ENCODE results near the gene TRPM5.

Gene TRPM5

GRCh38 chr11:2402106-2402505 lies 42.2 kb downstream of the TRPM5 start:
- no peak overlapping the region for H3K27ac ChIP-seq (replicated peaks)
- no peak for DNase-seq (ENCODE audit: low read depth in 1 of 2, low spot score in 1 of 2)
- no peaks in the 10 kb centered on the region for H3K27me3 ChIP-seq (ENCODE audit: insufficient read depth, poor library complexity, severe bottlenecking)
- TF ChIP-seq SPI1 (IDR thresholded peaks at IDR 0.05; ENCODE audit: borderline replicate concordance, low read depth) = no peak
- no peak for TF ChIP-seq GABPA (IDR thresholded peaks at IDR 0.05; ENCODE audit: low read depth)
- TF ChIP-seq, protein P1, sequence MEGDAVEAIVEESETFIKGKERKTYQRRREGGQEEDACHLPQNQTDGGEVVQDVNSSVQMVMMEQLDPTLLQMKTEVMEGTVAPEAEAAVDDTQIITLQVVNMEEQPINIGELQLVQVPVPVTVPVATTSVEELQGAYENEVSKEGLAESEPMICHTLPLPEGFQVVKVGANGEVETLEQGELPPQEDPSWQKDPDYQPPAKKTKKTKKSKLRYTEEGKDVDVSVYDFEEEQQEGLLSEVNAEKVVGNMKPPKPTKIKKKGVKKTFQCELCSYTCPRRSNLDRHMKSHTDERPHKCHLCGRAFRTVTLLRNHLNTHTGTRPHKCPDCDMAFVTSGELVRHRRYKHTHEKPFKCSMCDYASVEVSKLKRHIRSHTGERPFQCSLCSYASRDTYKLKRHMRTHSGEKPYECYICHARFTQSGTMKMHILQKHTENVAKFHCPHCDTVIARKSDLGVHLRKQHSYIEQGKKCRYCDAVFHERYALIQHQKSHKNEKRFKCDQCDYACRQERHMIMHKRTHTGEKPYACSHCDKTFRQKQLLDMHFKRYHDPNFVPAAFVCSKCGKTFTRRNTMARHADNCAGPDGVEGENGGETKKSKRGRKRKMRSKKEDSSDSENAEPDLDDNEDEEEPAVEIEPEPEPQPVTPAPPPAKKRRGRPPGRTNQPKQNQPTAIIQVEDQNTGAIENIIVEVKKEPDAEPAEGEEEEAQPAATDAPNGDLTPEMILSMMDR (IDR thresholded peaks at IDR 0.05; ENCODE audit: insufficient read depth, low read length) = no peak
- no peak for TF ChIP-seq POLR2AphosphoS5 (IDR thresholded peaks at IDR 0.05; ENCODE audit: low read depth)
- no peak for TF ChIP-seq REST (IDR thresholded peaks at IDR 0.05; ENCODE audit: insufficient replicate concordance, low read depth)
- no peak overlapping the region for H3K4me3 ChIP-seq (replicated peaks; ENCODE audit: insufficient read depth, low read length)

DNA sequence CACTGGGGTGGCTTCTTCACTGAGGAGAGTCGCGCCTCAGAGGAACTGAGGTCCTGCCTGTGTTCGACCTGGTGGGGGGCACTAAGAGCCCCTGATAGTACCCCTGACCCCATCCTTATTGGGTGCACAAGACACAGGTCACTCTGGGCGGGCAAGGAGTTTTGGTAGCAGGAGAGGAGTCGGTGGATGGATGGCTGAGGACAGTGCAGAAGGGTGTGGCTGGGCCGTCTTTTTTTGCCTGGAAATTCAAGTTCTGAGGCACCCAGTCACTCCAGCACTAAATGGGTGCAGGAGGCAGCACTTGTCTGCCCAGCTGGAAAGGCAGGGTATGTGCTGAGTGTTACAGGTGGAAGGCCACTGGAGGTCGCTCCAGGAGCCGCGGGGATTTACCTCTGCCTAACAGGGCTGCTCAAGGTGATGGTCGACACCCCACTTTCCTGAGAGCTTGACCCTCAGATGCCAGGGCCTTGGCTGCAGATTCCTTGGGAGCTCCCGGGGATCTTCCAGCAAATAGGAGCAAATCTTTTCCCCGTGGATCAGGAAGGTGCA lies 42.8 kb downstream of the TRPM5 start:
- H3K27ac ChIP-seq (replicated peaks) = peak overlapping the region; percentile 78
- peak overlapping the region; percentile 92 for H3K4me3 ChIP-seq (replicated peaks; ENCODE audit: insufficient read depth, low read length)
- no peaks in the 10 kb centered on the region for H3K27me3 ChIP-seq (ENCODE audit: insufficient read depth, poor library complexity, severe bottlenecking)
- no peak for DNase-seq (ENCODE audit: low read depth in 1 of 2, low spot score in 1 of 2)
- TF ChIP-seq, protein P1 (IDR thresholded peaks at IDR 0.05; ENCODE audit: insufficient read depth, low read length) = no peak
- TF ChIP-seq SPI1 (IDR thresholded peaks at IDR 0.05; ENCODE audit: borderline replicate concordance, low read depth) (no peak), REST (IDR thresholded peaks at IDR 0.05; ENCODE audit: insufficient replicate concordance, low read depth) (no peak), GABPA (IDR thresholded peaks at IDR 0.05; ENCODE audit: low read depth) (no peak), POLR2AphosphoS5 (IDR thresholded peaks at IDR 0.05; ENCODE audit: low read depth) (no peak)

DNA sequence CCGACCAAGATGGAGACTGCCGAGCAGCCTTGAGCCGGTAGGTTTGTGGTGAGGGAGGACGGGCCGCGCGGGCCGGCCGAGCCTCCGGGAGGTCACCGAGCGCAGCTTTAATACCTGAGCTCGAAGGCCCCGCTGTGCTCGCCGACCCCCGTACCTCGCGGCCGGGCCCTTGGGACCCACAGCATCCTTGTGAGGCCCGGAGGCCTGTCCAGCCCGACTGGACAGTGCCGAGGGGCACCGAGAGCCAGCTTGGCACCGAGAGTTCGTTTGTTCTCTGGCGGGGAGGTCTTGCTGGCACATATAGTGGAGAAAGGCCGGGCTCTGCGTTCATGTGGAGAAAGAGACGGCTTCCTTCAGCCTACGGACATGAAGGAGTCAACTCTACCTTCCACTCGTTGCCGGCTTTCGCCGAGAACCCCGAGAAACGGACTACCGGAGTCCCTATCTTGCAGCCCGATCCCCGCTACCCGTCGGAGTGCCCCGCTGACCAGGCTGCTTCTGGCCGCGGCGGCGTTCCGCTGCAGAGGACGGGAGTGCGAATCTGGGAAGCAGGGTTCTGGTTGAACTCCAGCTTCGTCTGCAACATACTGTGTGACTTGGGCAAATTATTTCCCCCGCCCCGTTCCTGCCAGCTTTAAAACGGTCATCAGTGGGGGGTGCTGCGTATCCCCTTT lies 43.4 kb downstream of the TRPM5 start:
- H3K27ac ChIP-seq (replicated peaks) = peak overlapping the region; percentile 78
- no peaks in the 10 kb centered on the region for H3K27me3 ChIP-seq (ENCODE audit: insufficient read depth, poor library complexity, severe bottlenecking)
- H3K4me3 ChIP-seq (replicated peaks; ENCODE audit: insufficient read depth, low read length) = peak overlapping the region; percentile 92
- no peak for DNase-seq (ENCODE audit: low read depth in 1 of 2, low spot score in 1 of 2)
- no peak for TF ChIP-seq GABPA (IDR thresholded peaks at IDR 0.05; ENCODE audit: low read depth)
- no peak for TF ChIP-seq SPI1 (IDR thresholded peaks at IDR 0.05; ENCODE audit: borderline replicate concordance, low read depth)
- no peak for TF ChIP-seq REST (IDR thresholded peaks at IDR 0.05; ENCODE audit: insufficient replicate concordance, low read depth)
- TF ChIP-seq, protein P1 (IDR thresholded peaks at IDR 0.05; ENCODE audit: insufficient read depth, low read length) = no peak

Measured in HL-60 (cell line).